Right renal pelvis (tissue), 4 donors: Measurements from ENCODE around the gene PRMT5. TPM values are rescaled to one million over a fixed set of nuclear protein-coding genes. Genes with fewer than 3 reads are reported as not detected.

Source experiments
- DNase-seq, 4 donors: peaks; one replicate each; pipeline ENCODE4 v3.0.0-alpha.2; 2013; ENCODE audit warnings: low read depth in 4 of 4, low spot score in 3 of 4, missing footprints in 1 of 4
- polyA plus RNA-seq, 4 donors: library from polyadenylated mRNA; unstranded; fragments of 120-200 nt; gene quantifications; one replicate each; pipeline ENCODE4 v1.2.1, GENCODE V29; 2013; ENCODE audit not compliant: insufficient read length in 4 of 4

PRMT5 gene
- polyA plus RNA-seq, 4 donors: 134 to 151 (median 144) TPM

GRCh38 chr14:22882064-22882463, 47.1 kb downstream of the PRMT5 start:
- DNase-seq: no peak

- no peak for DNase-seq
Observed at GRCh38 chr14:22878271-22879246, 50.6 kb downstream of the PRMT5 start.

DNA sequence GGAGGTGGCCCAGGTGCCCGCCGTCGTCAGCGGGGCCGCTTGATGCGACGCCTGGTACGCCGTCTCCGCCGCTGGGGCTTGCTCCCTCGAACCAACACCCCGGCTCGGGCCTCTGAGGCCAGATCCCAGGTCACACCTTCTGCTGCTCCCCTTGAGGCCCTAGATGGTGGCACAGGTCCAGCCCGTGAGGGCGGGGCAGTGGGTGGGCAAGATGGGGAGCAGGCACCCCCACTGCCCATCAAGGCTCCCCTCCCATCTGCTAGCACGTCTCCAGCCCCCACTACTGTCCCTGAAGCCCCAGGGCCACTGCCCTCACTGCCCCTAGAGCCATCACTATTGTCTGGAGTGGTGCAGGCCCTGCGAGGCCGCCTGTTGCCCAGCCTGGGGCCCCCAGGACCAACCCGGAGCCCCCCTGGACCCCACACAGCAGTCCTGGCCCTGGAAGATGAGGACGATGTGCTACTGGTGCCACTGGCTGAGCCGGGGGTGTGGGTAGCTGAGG, 52.1 kb downstream of the PRMT5 start:
- DNase-seq: no peak

- DNase-seq: no peak
Observed at GRCh38 chr14:22875748-22876319, 53.3 kb downstream of the PRMT5 start.

DNA sequence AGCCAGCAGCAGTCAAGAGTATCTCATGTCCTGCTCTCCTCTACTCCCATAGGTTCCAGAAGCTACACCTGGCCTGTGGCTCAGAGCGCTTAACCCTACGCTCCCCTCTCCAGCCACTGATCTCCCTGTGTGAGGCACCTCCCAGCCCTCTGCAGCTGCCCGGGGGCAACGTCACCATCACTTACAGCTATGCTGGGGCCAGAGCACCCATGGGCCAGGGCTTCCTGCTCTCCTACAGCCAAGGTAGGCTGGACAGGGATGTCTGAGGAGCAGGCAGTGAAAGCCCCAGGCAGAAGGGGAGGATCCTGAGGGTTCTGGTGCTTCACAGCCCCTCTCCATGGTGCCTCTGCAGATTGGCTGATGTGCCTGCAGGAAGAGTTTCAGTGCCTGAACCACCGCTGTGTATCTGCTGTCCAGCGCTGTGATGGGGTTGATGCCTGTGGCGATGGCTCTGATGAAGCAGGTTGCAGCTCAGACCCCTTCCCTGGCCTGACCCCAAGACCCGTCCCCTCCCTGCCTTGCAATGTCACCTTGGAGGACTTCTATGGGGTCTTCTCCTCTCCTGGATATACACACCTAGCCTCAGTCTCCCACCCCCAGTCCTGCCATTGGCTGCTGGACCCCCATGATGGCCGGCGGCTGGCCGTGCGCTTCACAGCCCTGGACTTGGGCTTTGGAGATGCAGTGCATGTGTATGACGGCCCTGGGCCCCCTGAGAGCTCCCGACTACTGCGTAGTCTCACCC, 54.0 kb downstream of the PRMT5 start:
- DNase-seq: no peak

- no peak for DNase-seq
Observed at GRCh38 chr14:22872833-22873520, 56.2 kb downstream of the PRMT5 start.

GRCh38 chr14:22872033-22872832, 56.9 kb downstream of the PRMT5 start:
- DNase-seq: peak; percentile 85 to 90 (median 86)

GRCh38 chr14:22871224-22872032, 57.7 kb downstream of the PRMT5 start, which contains the start of gene LRP10:
Gene LRP10 (plus strand): TSS chr14:22871740. CDS start chr14:22872304, 564 bp downstream.
- peak in 3 of 4 donors; percentile 82 to 86 (median 84) for DNase-seq

GRCh38 chr14:22870811-22871223, 58.4 kb downstream of the PRMT5 start:
- DNase-seq: no peak

Other genes with a start within 250 kb of the PRMT5 start
- 100 to 1,000 TPM; 131 to 150 (median 139) TPM for gene OXA1L, start 162.7 kb downstream of the PRMT5 start, polyA plus RNA-seq
- 100 to 1,000 TPM in 3 of 4 donors, 10 to 100 TPM in 1; 95.3 to 132 (median 105) TPM for gene SLC7A7, start 113.9 kb downstream of the PRMT5 start, polyA plus RNA-seq
- 10 to 100 TPM; 73.5 to 91.2 (median 79.6) TPM for gene MRPL52, start 99.5 kb downstream of the PRMT5 start, polyA plus RNA-seq
- gene MMP14, start 92.8 kb downstream of the PRMT5 start, polyA plus RNA-seq: 100 to 1,000 TPM; 147 to 172 (median 165) TPM
- gene LRP10, start 57.6 kb downstream of the PRMT5 start, polyA plus RNA-seq: 100 to 1,000 TPM in 1 of 4 donors, 10 to 100 TPM in 3; 83.8 to 104 (median 90.0) TPM
- gene REM2, start 46.2 kb downstream of the PRMT5 start, polyA plus RNA-seq: 1 to 10 TPM; 1.1 to 1.7 (median 1.3) TPM
- gene RBM23, start 10.2 kb downstream of the PRMT5 start, polyA plus RNA-seq: 100 to 1,000 TPM; 114 to 126 (median 122) TPM
- gene HAUS4, start 27.7 kb upstream of the PRMT5 start, polyA plus RNA-seq: 10 to 100 TPM; 50.3 to 57.8 (median 52.7) TPM
- 10 to 100 TPM; 72.6 to 92.4 (median 81.5) TPM for gene AJUBA, start 53.2 kb upstream of the PRMT5 start, polyA plus RNA-seq
- gene C14orf93, start 80.8 kb upstream of the PRMT5 start, polyA plus RNA-seq: 10 to 100 TPM; 16.9 to 20.4 (median 18.8) TPM
- gene PSMB5, start 105.5 kb upstream of the PRMT5 start, polyA plus RNA-seq: 100 to 1,000 TPM; 188 to 243 (median 217) TPM
- gene PSMB11, start 112.8 kb upstream of the PRMT5 start, polyA plus RNA-seq: under 1 TPM in 1 of 4 donors, not detected in 3; 0.09 TPM
- gene CDH24, start 128.1 kb upstream of the PRMT5 start, polyA plus RNA-seq: 10 to 100 TPM; 20.4 to 24.9 (median 21.1) TPM
- 100 to 1,000 TPM; 218 to 267 (median 225) TPM for gene ACIN1, start 165.8 kb upstream of the PRMT5 start, polyA plus RNA-seq
- gene C14orf119, start 166.1 kb upstream of the PRMT5 start, polyA plus RNA-seq: 10 to 100 TPM; 79.9 to 87.9 (median 84.4) TPM
- gene CIROP, start 175.6 kb upstream of the PRMT5 start, polyA plus RNA-seq: under 1 TPM in 1 of 4 donors, not detected in 3; 0.04 TPM
- gene CEBPE, start 189.9 kb upstream of the PRMT5 start, polyA plus RNA-seq: under 1 TPM in 3 of 4 donors, not detected in 1; 0.13 to 0.32 (median 0.18) TPM